22Rv1 (cell line): ENCODE measurements around the gene ATG2B.

Experiments
- CTCF ChIP-seq: fragments of 450-650 bp; IDR thresholded peaks from 2 replicates; pipeline ENCODE4 v1.5.1; 2017; ENCODE audit warnings: mild to moderate bottlenecking
- ZFX ChIP-seq: fragments of 450-650 bp; IDR thresholded peaks from 2 replicates; pipeline ENCODE4 v1.6.1; 2017; ENCODE audit warnings: antibody characterized with exemption, borderline replicate concordance

- TF ChIP-seq CTCF (no peak), ZFX (no peak)
These were observed 703 bp upstream of the ATG2B start for GRCh38 chr14:96363751-96364336.
